ENCODE measurements around the gene MTMR12.

The MTMR12 gene

DNA sequence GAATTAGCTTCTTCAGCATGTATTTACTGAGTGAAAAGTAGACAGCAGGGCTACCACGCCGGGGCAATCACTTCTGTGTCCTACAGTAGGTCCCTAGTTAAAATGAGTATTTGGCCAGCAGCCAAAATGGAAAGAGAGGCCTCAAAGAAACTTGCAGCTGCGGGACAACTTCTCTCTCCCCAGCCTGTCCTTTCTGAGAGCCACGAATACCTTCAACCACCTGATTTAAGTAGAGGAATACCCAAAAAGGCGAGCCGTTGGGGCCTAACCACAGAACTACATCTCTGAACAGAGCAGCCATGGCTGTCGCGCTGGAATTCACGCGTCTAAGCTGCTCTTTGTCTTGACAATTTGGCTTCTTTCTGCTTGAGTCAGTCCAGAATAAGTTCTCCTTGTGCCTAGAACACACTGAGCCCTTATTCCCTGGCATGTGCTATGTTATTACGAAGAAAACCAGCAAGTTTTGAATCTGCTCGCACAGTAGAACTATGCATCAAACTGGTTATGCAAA lies 94.8 kb downstream of the MTMR12 start:
- TF ChIP-seq ZBTB7A (IDR thresholded peaks at IDR 0.05; ENCODE audit: low read depth), result no peak
- peak; percentile 69 for TF ChIP-seq NFIC (IDR thresholded peaks at IDR 0.05)

DNA sequence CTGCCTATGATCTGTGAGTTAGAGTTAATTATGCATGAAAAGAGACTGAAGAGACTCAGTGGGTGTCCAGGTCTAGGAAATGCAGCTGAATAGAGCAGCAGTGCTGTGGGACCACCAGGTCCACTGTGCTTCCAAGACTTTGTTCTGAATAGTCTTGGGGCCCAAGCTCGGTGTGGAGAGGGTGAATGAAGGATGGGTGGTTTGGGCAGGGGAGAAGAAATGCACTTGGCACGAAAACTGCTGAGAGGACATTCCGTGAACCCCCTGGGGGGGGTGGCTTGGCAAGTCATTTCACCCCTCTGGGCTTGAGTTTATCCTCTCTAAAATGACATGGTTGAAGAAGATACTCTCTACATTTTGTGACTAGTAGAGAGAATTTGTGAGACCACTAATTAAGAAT lies 102.6 kb downstream of the MTMR12 start:
- TF ChIP-seq CEBPB (IDR thresholded peaks at IDR 0.05) (no peak), CREB1 (IDR thresholded peaks at IDR 0.05; ENCODE audit: low read depth) (no peak), EP300 (IDR thresholded peaks at IDR 0.05; ENCODE audit: borderline replicate concordance) (no peak)

DNA sequence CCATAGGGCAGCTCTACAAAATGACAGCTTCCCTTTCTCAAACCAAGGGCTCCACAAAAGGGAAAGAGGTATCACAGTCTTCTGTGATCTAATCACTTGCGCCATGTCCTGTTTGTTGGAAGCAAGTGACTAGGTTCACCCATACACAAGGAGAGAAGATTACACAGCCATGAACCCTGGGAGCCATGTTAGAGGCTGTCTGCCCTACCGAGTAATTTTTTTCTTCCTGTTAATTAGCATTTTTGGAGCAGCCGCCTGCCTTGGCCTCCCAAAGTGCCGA lies 105.4 kb downstream of the MTMR12 start:
- no peak for TF ChIP-seq RAD21 (IDR thresholded peaks at IDR 0.05; ENCODE audit: low read depth)
- TF ChIP-seq CEBPB (IDR thresholded peaks at IDR 0.05), result no peak
- TF ChIP-seq, protein P1, sequence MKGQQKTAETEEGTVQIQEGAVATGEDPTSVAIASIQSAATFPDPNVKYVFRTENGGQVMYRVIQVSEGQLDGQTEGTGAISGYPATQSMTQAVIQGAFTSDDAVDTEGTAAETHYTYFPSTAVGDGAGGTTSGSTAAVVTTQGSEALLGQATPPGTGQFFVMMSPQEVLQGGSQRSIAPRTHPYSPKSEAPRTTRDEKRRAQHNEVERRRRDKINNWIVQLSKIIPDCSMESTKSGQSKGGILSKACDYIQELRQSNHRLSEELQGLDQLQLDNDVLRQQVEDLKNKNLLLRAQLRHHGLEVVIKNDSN (IDR thresholded peaks at IDR 0.05), result no peak
- no peak for TF ChIP-seq TEAD4 (IDR thresholded peaks at IDR 0.05)
- TF ChIP-seq FOXM1 (IDR thresholded peaks at IDR 0.05; ENCODE audit: borderline replicate concordance, low read depth), result no peak
- TF ChIP-seq, protein P2, sequence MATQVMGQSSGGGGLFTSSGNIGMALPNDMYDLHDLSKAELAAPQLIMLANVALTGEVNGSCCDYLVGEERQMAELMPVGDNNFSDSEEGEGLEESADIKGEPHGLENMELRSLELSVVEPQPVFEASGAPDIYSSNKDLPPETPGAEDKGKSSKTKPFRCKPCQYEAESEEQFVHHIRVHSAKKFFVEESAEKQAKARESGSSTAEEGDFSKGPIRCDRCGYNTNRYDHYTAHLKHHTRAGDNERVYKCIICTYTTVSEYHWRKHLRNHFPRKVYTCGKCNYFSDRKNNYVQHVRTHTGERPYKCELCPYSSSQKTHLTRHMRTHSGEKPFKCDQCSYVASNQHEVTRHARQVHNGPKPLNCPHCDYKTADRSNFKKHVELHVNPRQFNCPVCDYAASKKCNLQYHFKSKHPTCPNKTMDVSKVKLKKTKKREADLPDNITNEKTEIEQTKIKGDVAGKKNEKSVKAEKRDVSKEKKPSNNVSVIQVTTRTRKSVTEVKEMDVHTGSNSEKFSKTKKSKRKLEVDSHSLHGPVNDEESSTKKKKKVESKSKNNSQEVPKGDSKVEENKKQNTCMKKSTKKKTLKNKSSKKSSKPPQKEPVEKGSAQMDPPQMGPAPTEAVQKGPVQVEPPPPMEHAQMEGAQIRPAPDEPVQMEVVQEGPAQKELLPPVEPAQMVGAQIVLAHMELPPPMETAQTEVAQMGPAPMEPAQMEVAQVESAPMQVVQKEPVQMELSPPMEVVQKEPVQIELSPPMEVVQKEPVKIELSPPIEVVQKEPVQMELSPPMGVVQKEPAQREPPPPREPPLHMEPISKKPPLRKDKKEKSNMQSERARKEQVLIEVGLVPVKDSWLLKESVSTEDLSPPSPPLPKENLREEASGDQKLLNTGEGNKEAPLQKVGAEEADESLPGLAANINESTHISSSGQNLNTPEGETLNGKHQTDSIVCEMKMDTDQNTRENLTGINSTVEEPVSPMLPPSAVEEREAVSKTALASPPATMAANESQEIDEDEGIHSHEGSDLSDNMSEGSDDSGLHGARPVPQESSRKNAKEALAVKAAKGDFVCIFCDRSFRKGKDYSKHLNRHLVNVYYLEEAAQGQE (IDR thresholded peaks at IDR 0.05; ENCODE audit: low read depth), result no peak
- TF ChIP-seq EGR1 (IDR thresholded peaks at IDR 0.05), result no peak
- TF ChIP-seq ZBTB7A (IDR thresholded peaks at IDR 0.05; ENCODE audit: low read depth), result no peak
- no peak for TF ChIP-seq NFIC (IDR thresholded peaks at IDR 0.05)
- no peak for TF ChIP-seq EP300 (IDR thresholded peaks at IDR 0.05; ENCODE audit: borderline replicate concordance)
- TF ChIP-seq TAF1 (IDR thresholded peaks at IDR 0.05; ENCODE audit: low read depth), result no peak
- TF ChIP-seq TCF12 (IDR thresholded peaks at IDR 0.05; ENCODE audit: low read depth), result no peak
- TF ChIP-seq CREB1 (IDR thresholded peaks at IDR 0.05; ENCODE audit: low read depth), result no peak
- TF ChIP-seq, protein P3, sequence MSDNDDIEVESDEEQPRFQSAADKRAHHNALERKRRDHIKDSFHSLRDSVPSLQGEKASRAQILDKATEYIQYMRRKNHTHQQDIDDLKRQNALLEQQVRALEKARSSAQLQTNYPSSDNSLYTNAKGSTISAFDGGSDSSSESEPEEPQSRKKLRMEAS (IDR thresholded peaks at IDR 0.05), result no peak
- no peak for TF ChIP-seq YY1 (IDR thresholded peaks at IDR 0.05; ENCODE audit: low read depth)

DNA sequence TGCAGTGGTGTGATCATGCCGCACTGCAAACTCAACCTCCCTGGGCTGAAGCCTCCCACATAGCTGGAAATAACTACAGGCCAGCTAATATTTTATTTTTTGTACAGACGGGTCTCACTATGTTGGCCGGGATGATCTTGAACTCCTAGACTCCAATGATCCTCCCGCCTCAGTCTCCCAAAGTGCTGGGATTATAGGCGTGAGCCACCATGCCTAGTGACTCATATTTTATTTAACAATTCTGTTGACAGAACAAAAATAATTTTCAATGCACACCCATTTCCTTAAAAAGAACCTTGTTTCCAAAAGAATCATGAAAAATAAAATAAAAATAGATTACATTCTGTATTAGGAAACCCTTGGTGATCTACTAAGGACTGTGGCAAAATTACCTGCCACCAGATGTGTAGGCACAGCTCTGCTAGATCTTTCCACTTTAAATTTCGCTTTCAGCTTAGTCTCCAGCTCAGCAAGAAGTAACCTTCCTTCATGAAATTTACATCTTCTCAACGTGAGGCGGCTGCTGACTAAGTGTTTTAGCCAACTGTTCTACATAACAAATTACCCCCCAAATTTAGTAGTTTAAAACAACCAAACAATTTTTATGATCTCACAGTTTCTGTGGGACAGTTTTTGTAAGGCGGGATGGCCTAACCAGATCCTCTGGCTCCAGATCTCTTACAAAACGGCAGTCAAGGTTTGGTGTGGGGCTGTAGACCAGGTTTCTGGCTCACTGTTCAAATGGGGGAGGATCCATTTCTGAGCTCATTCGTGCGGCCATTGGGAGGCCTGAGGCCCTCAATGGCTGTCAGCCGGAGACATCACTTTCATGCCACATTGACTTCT lies 106.0 kb downstream of the MTMR12 start:
- no peak for TF ChIP-seq NFIC (IDR thresholded peaks at IDR 0.05)
- TF ChIP-seq, protein P1 (IDR thresholded peaks at IDR 0.05), result no peak
- TF ChIP-seq ZBTB7A (IDR thresholded peaks at IDR 0.05; ENCODE audit: low read depth), result no peak
- TF ChIP-seq FOXM1 (IDR thresholded peaks at IDR 0.05; ENCODE audit: borderline replicate concordance, low read depth), result no peak
- no peak for TF ChIP-seq TEAD4 (IDR thresholded peaks at IDR 0.05)
- TF ChIP-seq EP300 (IDR thresholded peaks at IDR 0.05; ENCODE audit: borderline replicate concordance), result no peak
- TF ChIP-seq, protein P3 (IDR thresholded peaks at IDR 0.05), result no peak
- TF ChIP-seq TCF12 (IDR thresholded peaks at IDR 0.05; ENCODE audit: low read depth), result no peak
- TF ChIP-seq YY1 (IDR thresholded peaks at IDR 0.05; ENCODE audit: low read depth), result no peak
- no peak for TF ChIP-seq CREB1 (IDR thresholded peaks at IDR 0.05; ENCODE audit: low read depth)

DNA sequence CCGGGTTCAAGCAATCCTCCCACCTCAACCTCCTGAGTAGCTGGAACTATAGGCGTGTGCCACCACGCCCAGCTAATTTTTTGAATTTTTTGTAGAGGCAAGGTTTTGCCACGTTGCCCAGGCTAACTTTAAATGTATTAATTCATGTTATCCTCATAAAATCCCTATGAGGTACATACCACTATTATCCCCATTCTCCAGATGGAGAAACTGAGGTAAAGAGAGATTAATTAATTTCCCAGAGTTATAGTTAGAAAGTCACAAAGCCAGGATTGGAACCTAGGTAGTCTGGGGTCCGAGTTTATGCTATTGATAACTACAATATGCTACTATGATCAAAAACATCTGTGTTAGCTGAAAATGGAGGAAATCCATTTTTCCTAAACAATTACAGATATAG lies 106.7 kb downstream of the MTMR12 start:
- TF ChIP-seq FOXM1 (IDR thresholded peaks at IDR 0.05; ENCODE audit: borderline replicate concordance, low read depth), result no peak
- TF ChIP-seq TCF12 (IDR thresholded peaks at IDR 0.05; ENCODE audit: low read depth), result no peak
- no peak for TF ChIP-seq EP300 (IDR thresholded peaks at IDR 0.05; ENCODE audit: borderline replicate concordance)
- TF ChIP-seq, protein P1 (IDR thresholded peaks at IDR 0.05), result no peak
- TF ChIP-seq CEBPB (IDR thresholded peaks at IDR 0.05), result no peak

DNA sequence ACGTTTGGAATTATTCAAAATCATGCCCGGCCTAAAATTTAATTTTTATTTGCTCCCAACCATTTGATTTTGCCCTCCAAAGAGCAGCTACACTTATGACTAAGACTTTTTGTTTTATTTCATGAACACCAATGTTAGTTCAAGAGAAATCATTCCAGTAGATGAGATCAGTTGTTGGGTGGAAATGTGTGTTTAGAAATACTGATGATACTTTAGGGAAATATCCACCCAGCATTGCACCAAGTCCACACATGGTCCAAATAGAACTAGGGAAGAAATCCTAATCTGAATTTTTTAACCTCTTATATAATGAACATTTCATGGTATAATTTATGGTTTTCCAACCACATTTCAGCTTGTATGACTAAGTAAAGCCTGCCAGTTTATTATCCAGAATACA lies 110.3 kb downstream of the MTMR12 start:
- TF ChIP-seq, protein P3 (IDR thresholded peaks at IDR 0.05), result no peak
- TF ChIP-seq CREB1 (IDR thresholded peaks at IDR 0.05; ENCODE audit: low read depth) (no peak), NFIC (IDR thresholded peaks at IDR 0.05) (no peak), TEAD4 (IDR thresholded peaks at IDR 0.05) (no peak)
- TF ChIP-seq, protein P1 (IDR thresholded peaks at IDR 0.05), result no peak

DNA sequence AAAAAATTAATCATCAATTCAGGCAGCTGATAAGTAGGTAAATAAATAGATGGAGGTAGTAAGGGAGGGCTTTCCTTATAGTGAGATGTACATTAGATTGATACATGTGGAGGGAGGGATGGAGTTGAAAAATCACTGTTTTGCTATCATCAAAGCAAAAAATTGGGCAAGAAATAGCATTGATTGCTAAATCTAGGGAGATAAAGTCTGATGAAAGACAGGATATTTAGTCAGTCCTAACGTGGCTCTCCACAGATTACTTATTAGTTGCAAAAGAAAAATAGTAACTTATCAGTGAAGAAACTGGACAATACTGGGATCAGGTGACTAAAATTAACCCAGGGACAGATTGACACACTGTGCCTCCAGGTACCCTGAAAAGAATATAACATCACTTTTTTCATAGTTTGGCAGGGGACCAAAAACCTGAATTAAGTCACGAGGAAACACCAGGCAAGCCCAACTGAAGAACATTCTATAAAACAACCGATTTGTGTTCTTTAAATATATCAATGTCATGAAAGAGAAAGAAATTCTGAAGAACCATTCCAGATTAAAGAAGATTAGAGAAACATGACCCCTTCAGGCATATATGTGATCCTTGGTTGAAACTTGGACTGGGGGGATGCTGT lies 111.5 kb downstream of the MTMR12 start:
- no peak for TF ChIP-seq EGR1 (IDR thresholded peaks at IDR 0.05)
- no peak for TF ChIP-seq TAF1 (IDR thresholded peaks at IDR 0.05; ENCODE audit: low read depth)
- no peak for TF ChIP-seq EP300 (IDR thresholded peaks at IDR 0.05; ENCODE audit: borderline replicate concordance)
- no peak for TF ChIP-seq YY1 (IDR thresholded peaks at IDR 0.05; ENCODE audit: low read depth)
- TF ChIP-seq TCF12 (IDR thresholded peaks at IDR 0.05; ENCODE audit: low read depth), result no peak
- TF ChIP-seq CEBPB (IDR thresholded peaks at IDR 0.05), result no peak

All from Ishikawa (cell line).